ENCODE results near the gene PMEL. TPM values are rescaled to one million over a fixed set of nuclear protein-coding genes. Genes with fewer than 3 reads are reported as not detected.

The PMEL gene
- total RNA-seq (1 to 10 TPM in 1 of 4 donors, under 1 TPM in 1, not detected in 2; 0.71 to 1.3 TPM), polyA plus RNA-seq (1 to 10 TPM; 1.2 to 1.8 (median 1.7) TPM)

- Histone ChIP-seq H3K27me3 (no peaks in the 10 kb centered on the region), H3K36me3 (peaks cover 0 to 7% (median 0%) of the 10 kb centered on the region in 4 donors), H3K4me1 (peaks cover 0 to 19% (median 15%) of the 10 kb centered on the region in 4 donors), H3K4me3 (peak within 1 kb of the TSS; percentile 57 to 94 (median 72)), H3K27ac (peak within 1 kb of the TSS; percentile 73 to 89 (median 84)), H3K9me3 (no peaks in the 10 kb centered on the region)
- WGBS, 2 donors = 5 to 15% methylated on average over 4 of the region's 4 CpGs
- TF ChIP-seq CTCF (IDR thresholded peaks at IDR 0.05) = no peak
- TF ChIP-seq POLR2A (IDR thresholded peaks at IDR 0.05) = no peak
- TF ChIP-seq POLR2AphosphoS5 (IDR thresholded peaks at IDR 0.05) = no peak
- TF ChIP-seq EP300 (IDR thresholded peaks at IDR 0.05) = no peak
- peak; percentile 40 for DNase-seq
- intact Hi-C loops (cut with DNase I) = loop anchor here (2.0 kb wide), 1 partner anchor 35 kb away; the partner anchor contains the start of gene DGKA
Measured at GRCh38 chr12:55965941-55966407, at the start of gene PMEL. TSS of gene PMEL (minus strand) at chr12:55966042. CDS start at chr12:55966011, 31 bp downstream.

- Histone ChIP-seq H3K4me3 (no peak overlapping the region), H3K9me3 (no peaks in the 10 kb centered on the region), H3K4me1 (no peaks in the 10 kb centered on the region), H3K36me3 (peaks cover 0 to 11% (median 0%) of the 10 kb centered on the region in 4 donors), H3K27ac (no peak overlapping the region), H3K27me3 (no peaks in the 10 kb centered on the region)
- no peak for TF ChIP-seq POLR2A (IDR thresholded peaks at IDR 0.05)
- no peak for TF ChIP-seq CTCF (IDR thresholded peaks at IDR 0.05)
- TF ChIP-seq EP300 (IDR thresholded peaks at IDR 0.05) = no peak
- WGBS, 2 donors = 13 to 55% methylated on average over 2 of the region's 2 CpGs
- intact Hi-C loops (cut with DNase I) = no loop called here
- DNase-seq = no peak
Measured at GRCh38 chr12:56014205-56014604, 48.4 kb upstream of the PMEL start.

GRCh38 chr12:56013482-56013881 lies 47.6 kb upstream of the PMEL start:
- peaks cover 0 to 3% (median under 1%) of the 10 kb centered on the region in 4 donors for H3K4me1 ChIP-seq
- no peaks in the 10 kb centered on the region for H3K9me3 ChIP-seq
- H3K36me3 ChIP-seq = peaks cover 0 to 7% (median 0%) of the 10 kb centered on the region in 4 donors
- no peaks in the 10 kb centered on the region for H3K27me3 ChIP-seq
- H3K27ac ChIP-seq = no peak overlapping the region
- WGBS, 2 donors = 50 to 83% methylated on average over 5 of the region's 5 CpGs
- TF ChIP-seq EP300 (IDR thresholded peaks at IDR 0.05) (no peak), POLR2A (IDR thresholded peaks at IDR 0.05) (no peak), POLR2AphosphoS5 (IDR thresholded peaks at IDR 0.05) (no peak), CTCF (IDR thresholded peaks at IDR 0.05) (no peak)
- no peak overlapping the region for H3K4me3 ChIP-seq
- intact Hi-C loops (cut with DNase I) = no loop called here
- no peak for DNase-seq

- H3K4me1 ChIP-seq = peaks cover 0 to 16% (median 11%) of the 10 kb centered on the region in 4 donors
- no peaks in the 10 kb centered on the region for H3K9me3 ChIP-seq
- H3K36me3 ChIP-seq = no peaks in the 10 kb centered on the region
- no peaks in the 10 kb centered on the region for H3K27me3 ChIP-seq
- 96 to 97% methylated on average over 2 of the region's 2 CpGs for WGBS, 2 donors
- no peak for DNase-seq
- intact Hi-C loops (cut with DNase I) = no loop called here
- H3K4me3 ChIP-seq = no peak overlapping the region
- TF ChIP-seq POLR2AphosphoS5 (IDR thresholded peaks at IDR 0.05) (no peak), EP300 (IDR thresholded peaks at IDR 0.05) (no peak), CTCF (IDR thresholded peaks at IDR 0.05) (no peak), POLR2A (IDR thresholded peaks at IDR 0.05) (no peak)
- H3K27ac ChIP-seq = no peak overlapping the region
Measured at GRCh38 chr12:56011509-56012090, 45.8 kb upstream of the PMEL start.
